A549 (cell line): ENCODE measurements around the gene PCNX3. TPM values are rescaled to one million over a fixed set of nuclear protein-coding genes. Genes with fewer than 3 reads are reported as not detected.

ENCODE experiments used
- ATAC-seq, 2 experiments: fragments of 200-7000 bp in 1 of 2; fragments of >200 bp in 1 of 2; cut with Nextera tagmentation in 1 of 2; cut with Tn5 transposase in 1 of 2; 3 replicates each; pipeline versions ENCODE4 v1.8.0 to v1.9.1; 2018 to 2020; ENCODE audit warnings: mild to moderate bottlenecking in 1 of 2, moderate library complexity in 1 of 2
- CTCF ChIA-PET: fragments of 300-600 bp; sonication (Branson Sonifier 250); formaldehyde crosslinking; extraction: SDS; loops from one replicate; lab custom pipeline; 2021; ENCODE audit warnings: antibody characterized with exemption, inconsistent platforms; lab: Yijun Ruan, JAX
- POLR2A ChIA-PET: fragments of 350-600 bp; formaldehyde crosslinking; extraction: SDS; loops from one replicate; lab custom pipeline; 2021; ENCODE audit warnings: antibody characterized with exemption, inconsistent platforms; lab: Yijun Ruan, JAX
- DNase-seq, 2 experiments: peaks; one replicate each; pipeline versions ENCODE4 v3.0.0 to v3.0.0-alpha.2; 2011 to 2016; ENCODE audit warnings: low read depth in 1 of 2, low spot score in 1 of 2
- FAIRE-seq: peaks from 2 replicates; lab custom pipeline; 2011; peaks lifted over from hg19 to GRCh38; lab: Jason Lieb, UNC
- H3K27ac ChIP-seq, 2 experiments: fragments of >200 bp; sonication (Bioruptor Twin); formaldehyde crosslinking; 3 replicates each; pipeline ENCODE4 v1.5.1; 2016 to 2017
- H3K4me1 ChIP-seq: fragments of >200 bp; sonication (Bioruptor Twin); formaldehyde crosslinking; 3 replicates; pipeline ENCODE4 v1.6.1; 2016
- H3K4me2 ChIP-seq: fragments of >200 bp; sonication (Bioruptor Twin); formaldehyde crosslinking; 3 replicates; pipeline ENCODE4 v1.6.1; 2016
- H3K4me3 ChIP-seq: fragments of >200 bp; sonication (Bioruptor Twin); formaldehyde crosslinking; 3 replicates; pipeline ENCODE4 v1.5.1; 2016
- H3K9me3 ChIP-seq: fragments of >200 bp; sonication (Bioruptor Twin); formaldehyde crosslinking; 3 replicates; pipeline ENCODE4 v1.6.1; 2016
- CHD4 ChIP-seq: fragments of 200-600 bp; sonication (generic); IDR thresholded peaks from 2 replicates; pipeline ENCODE4 v1.6.1; 2016; ENCODE audit warnings: antibody characterized with exemption, mild to moderate bottlenecking, borderline replicate concordance
- FOSB ChIP-seq: fragments of 250-450 bp; sonication (Bioruptor Pico); IDR thresholded peaks from 2 replicates; pipeline ENCODE4 v1.5.0; 2020; ENCODE audit warnings: mild to moderate bottlenecking, moderate library complexity
- GATA3 ChIP-seq: IDR thresholded peaks from 2 replicates; pipeline ENCODE4 v1.6.1; 2012; ENCODE audit warnings: borderline replicate concordance
- HDAC2 ChIP-seq: fragments of 200-600 bp; sonication (generic); IDR thresholded peaks from 2 replicates; pipeline ENCODE4 v1.6.1; 2016
- JUN ChIP-seq, 2 experiments: fragments of >200 bp; sonication (Bioruptor Twin); formaldehyde crosslinking; IDR thresholded peaks; 2 replicates in 1 of 2; 3 replicates in 1 of 2; pipeline ENCODE4 v1.6.1; 2016 to 2017
- KDM1A ChIP-seq: fragments of 200-600 bp; sonication (generic); IDR thresholded peaks from 2 replicates; pipeline ENCODE4 v1.6.1; 2016; ENCODE audit warnings: low read depth, mild to moderate bottlenecking
- KDM5A ChIP-seq: fragments of 200-600 bp; sonication (generic); IDR thresholded peaks from 2 replicates; pipeline ENCODE4 v1.6.1; 2016; ENCODE audit warnings: antibody characterized with exemption, mild to moderate bottlenecking
- NFE2L2 ChIP-seq: fragments of 150-350 bp; conservative IDR thresholded peaks from 2 replicates; pipeline ENCODE4 v1.6.1; 2014; ENCODE audit warnings: low read length
- PHF8 ChIP-seq: fragments of 200-600 bp; sonication (generic); IDR thresholded peaks from 2 replicates; pipeline ENCODE4 v1.6.1; 2016; ENCODE audit warnings: low read depth, mild to moderate bottlenecking, antibody characterized with exemption, moderate library complexity, borderline replicate concordance
- RAD21 ChIP-seq, 2 experiments: fragments of >200 bp in 1 of 2; sonication (Bioruptor Twin) in 1 of 2; formaldehyde crosslinking in 1 of 2; IDR thresholded peaks in 1 of 2; conservative IDR thresholded peaks in 1 of 2; 2 replicates in 1 of 2; 3 replicates in 1 of 2; pipeline ENCODE4 v1.6.1; 2012 to 2018; ENCODE audit warnings: inconsistent platforms in 1 of 2
- TFCP2L1 ChIP-seq: fragments of 250-450 bp; sonication (Bioruptor Pico); IDR thresholded peaks from 2 replicates; pipeline ENCODE4 v1.5.0; 2021; ENCODE audit warnings: mild to moderate bottlenecking
- TP53 ChIP-seq: fragments of 250-450 bp; sonication (Bioruptor Pico); IDR thresholded peaks from 2 replicates; pipeline ENCODE4 v1.5.0; 2021; ENCODE audit warnings: mild to moderate bottlenecking, moderate library complexity
- ZSCAN20 ChIP-seq: fragments of 250-450 bp; sonication (Bioruptor Pico); IDR thresholded peaks from 2 replicates; pipeline ENCODE4 v1.8.0; 2022; ENCODE audit warnings: mild to moderate bottlenecking, moderate library complexity
- WGBS: methylation state at CpG from one replicate; pipeline ENCODE4 v1.1.6; 2017; ENCODE audit errors: missing lambda C conversion rate; 5-methylcytosine and 5-hydroxymethylcytosine counted together
- polyA plus RNA-seq, 4 experiments: library from polyadenylated mRNA; depleted of rRNA in 3 of 4; stranded (reverse); fragments of >200 nt; fragmentation: RNase III in 1 of 4; extraction: RNeasy Plus Mini Kit Qiagen cat#74134 plus additional on column Dnase treatment in 1 of 4; gene quantifications; 2 replicates in 3 of 4; 3 replicates in 1 of 4; pipeline ENCODE4 v1.2.3, GENCODE V29; 2011 to 2017
- TF ChIP-seq, protein P1 (sequence below): fragments of >200 bp; sonication (Bioruptor Twin); formaldehyde crosslinking; IDR thresholded peaks from 3 replicates; pipeline ENCODE4 v1.6.1; 2016

PCNX3 gene
- polyA plus RNA-seq, 2 of the 4 experiments (the other 2 are of a cell fraction), result 14.2 to 29.7 TPM

- no peak for FAIRE-seq
- Histone ChIP-seq H3K4me2 (peak overlapping the region; percentile 97), H3K27ac (peak overlapping the region; percentile 92 to 98), H3K9me3 (no peaks in the 10 kb centered on the region), H3K4me3 (peak overlapping the region; percentile 82), H3K4me1 (peaks cover 57% of the 10 kb centered on the region)
- no peak for DNase-seq
- ATAC-seq, result no peak
- no peak for TF ChIP-seq TFCP2L1 (CRISPR knock-in tag)
- TF ChIP-seq FOSB, result no peak
- peak; percentile 99 for TF ChIP-seq KDM1A
- TF ChIP-seq JUN (IDR thresholded peaks at IDR 0.05), result 0 out of 5 replicates have a peak, but pooled peaks of 1 of the 2 experiments have one; percentile 0
- TF ChIP-seq HDAC2, result peak; percentile 97
- 0 out of 2 replicates have a peak, but pooled peaks have one; percentile 14 for TF ChIP-seq GATA3
- CTCF ChIA-PET, result interaction anchor here (0.6 to 6.6 kb wide), 8 partner anchors 13 to 58 kb away, joined by 3 to 58 read pairs (median 5); partner anchors contain the start of gene KCNK7
- POLR2A ChIA-PET, result no interaction called here
- WGBS, result 38% methylated on average over 25 of the region's 28 CpGs
Observed at GRCh38 chr11:65574811-65575567, 40.6 kb upstream of the PCNX3 start.

GRCh38 chr11:65575568-65576231 is 39.9 kb upstream of the PCNX3 start, which contains the start of gene EHBP1L1:
TSS of gene EHBP1L1 (plus strand) at chr11:65576053. CDS start at chr11:65576303, 250 bp downstream.
- FAIRE-seq, result no peak
- ATAC-seq, result peak; percentile 9 to 11
- peak within 1 kb of the TSS; percentile 82 for H3K4me3 ChIP-seq
- no peaks in the 10 kb centered on the region for H3K9me3 ChIP-seq
- peak within 1 kb of the TSS; percentile 92 to 98 for H3K27ac ChIP-seq
- WGBS, result 7% methylated on average over 16 of the region's 69 CpGs
- CTCF ChIA-PET, result interaction anchor here (0.6 to 6.6 kb wide), 8 partner anchors 12 to 58 kb away, joined by 3 to 58 read pairs (median 5); partner anchors contain the start of gene KCNK7
- peaks cover 57% of the 10 kb centered on the region for H3K4me1 ChIP-seq
- POLR2A ChIA-PET, result interaction anchor here (1.0 kb wide), 1 partner anchor 11 kb away, joined by 3 read pairs; no protein-coding TSS in a partner anchor
- H3K4me2 ChIP-seq, result peak within 1 kb of the TSS; percentile 97
- peak; percentile 64 to 68 for DNase-seq
- 0 out of 2 replicates have a peak, but pooled peaks have one; percentile 94 for TF ChIP-seq CHD4
- peak; percentile 24; the same call in 1 of the 2 replicates for TF ChIP-seq PHF8
- TF ChIP-seq TP53, result 0 out of 2 replicates have a peak, but pooled peaks have one; percentile 74
- peak; percentile 39 to 84 for TF ChIP-seq JUN (IDR thresholded peaks at IDR 0.05)
- no peak for TF ChIP-seq KDM5A
- TF ChIP-seq KDM1A, result peak; percentile 85; the same call in 1 of the 2 replicates
- TF ChIP-seq, protein P1, sequence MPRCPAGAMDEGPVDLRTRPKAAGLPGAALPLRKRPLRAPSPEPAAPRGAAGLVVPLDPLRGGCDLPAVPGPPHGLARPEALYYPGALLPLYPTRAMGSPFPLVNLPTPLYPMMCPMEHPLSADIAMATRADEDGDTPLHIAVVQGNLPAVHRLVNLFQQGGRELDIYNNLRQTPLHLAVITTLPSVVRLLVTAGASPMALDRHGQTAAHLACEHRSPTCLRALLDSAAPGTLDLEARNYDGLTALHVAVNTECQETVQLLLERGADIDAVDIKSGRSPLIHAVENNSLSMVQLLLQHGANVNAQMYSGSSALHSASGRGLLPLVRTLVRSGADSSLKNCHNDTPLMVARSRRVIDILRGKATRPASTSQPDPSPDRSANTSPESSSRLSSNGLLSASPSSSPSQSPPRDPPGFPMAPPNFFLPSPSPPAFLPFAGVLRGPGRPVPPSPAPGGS, result 0 out of 3 replicates have a peak, but pooled peaks have one; percentile 50
- no peak for TF ChIP-seq NFE2L2
- no peak for TF ChIP-seq ZSCAN20 (CRISPR knock-in tag)

DNA sequence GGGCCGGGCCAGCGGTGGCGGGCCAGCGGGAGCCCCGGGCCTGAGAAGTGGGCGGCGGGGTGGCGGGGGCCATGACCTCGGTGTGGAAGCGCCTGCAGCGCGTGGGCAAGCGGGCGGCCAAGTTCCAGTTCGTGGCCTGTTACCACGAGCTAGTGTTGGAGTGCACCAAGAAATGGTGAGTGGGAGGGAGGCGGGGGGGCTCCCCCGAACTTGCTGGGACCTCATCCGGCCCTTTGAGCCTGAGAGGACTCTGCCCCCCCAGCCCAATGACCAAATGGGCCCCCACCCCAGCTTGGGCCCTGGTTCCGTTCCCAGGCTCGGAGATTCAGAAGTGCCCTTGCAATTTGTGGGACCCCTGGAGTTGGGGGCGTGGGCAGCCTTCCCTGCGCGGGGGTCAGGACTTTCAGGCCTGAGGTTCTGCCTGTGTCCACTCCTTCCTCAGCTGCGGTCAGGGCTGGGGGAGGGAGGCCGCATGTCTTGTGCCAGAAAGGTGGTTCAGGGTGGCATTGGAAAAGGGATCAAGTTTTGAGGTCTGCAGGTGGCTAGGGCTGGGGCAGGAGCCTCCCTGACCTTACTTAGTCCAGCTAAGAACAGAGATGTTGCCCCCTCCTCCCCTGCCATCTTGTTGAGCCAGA is 39.2 kb upstream of the PCNX3 start:
- no peak for TF ChIP-seq RAD21 (conservative IDR thresholded peaks at IDR 0.05 in 1 of 2, IDR thresholded peaks at IDR 0.05 in 1 of 2)
- TF ChIP-seq JUN (IDR thresholded peaks at IDR 0.05), result 0 out of 5 replicates have a peak, but pooled peaks of 1 of the 2 experiments have one; percentile 25
- H3K9me3 ChIP-seq, result no peaks in the 10 kb centered on the region
- peak overlapping the region; percentile 97 for H3K4me2 ChIP-seq
- POLR2A ChIA-PET, result interaction anchor here (1.0 kb wide), 1 partner anchor 10 kb away, joined by 3 read pairs; no protein-coding TSS in a partner anchor
- FAIRE-seq (no peak), DNase-seq (no peak), ATAC-seq (0 out of 6 replicates have a peak, but pooled peaks of 1 of the 2 experiments have one; percentile 0)
- WGBS, result 7% methylated on average over 17 of the region's 26 CpGs
- peak overlapping the region; percentile 82 for H3K4me3 ChIP-seq
- peaks cover 53% of the 10 kb centered on the region for H3K4me1 ChIP-seq
- H3K27ac ChIP-seq, result peak overlapping the region; percentile 92 to 98
- CTCF ChIA-PET, result interaction anchor here (0.8 to 6.6 kb wide), 6 partner anchors 12 to 35 kb away, joined by 4 to 58 read pairs (median 16); partner anchors contain the start of gene KCNK7
